ENCODE results near the gene SLC2A3. TPM values are rescaled to one million over a fixed set of nuclear protein-coding genes. Genes with fewer than 3 reads are reported as not detected.
"Not testable (repeated sequence)": the region's sequence is repeated elsewhere in the genome, so short reads cannot be mapped to it uniquely, and the experiment has no call there.

SLC2A3 gene
- 5.9 and 15.3 TPM in 2 replicates for total RNA-seq

GRCh38 chr12:7935590-7936581 lies at the start of gene SLC2A3:
TSS of gene SLC2A3 (minus strand) at chr12:7936187. CDS start at chr12:7936034, 153 bp downstream.
- TF ChIP-seq, protein P1, sequence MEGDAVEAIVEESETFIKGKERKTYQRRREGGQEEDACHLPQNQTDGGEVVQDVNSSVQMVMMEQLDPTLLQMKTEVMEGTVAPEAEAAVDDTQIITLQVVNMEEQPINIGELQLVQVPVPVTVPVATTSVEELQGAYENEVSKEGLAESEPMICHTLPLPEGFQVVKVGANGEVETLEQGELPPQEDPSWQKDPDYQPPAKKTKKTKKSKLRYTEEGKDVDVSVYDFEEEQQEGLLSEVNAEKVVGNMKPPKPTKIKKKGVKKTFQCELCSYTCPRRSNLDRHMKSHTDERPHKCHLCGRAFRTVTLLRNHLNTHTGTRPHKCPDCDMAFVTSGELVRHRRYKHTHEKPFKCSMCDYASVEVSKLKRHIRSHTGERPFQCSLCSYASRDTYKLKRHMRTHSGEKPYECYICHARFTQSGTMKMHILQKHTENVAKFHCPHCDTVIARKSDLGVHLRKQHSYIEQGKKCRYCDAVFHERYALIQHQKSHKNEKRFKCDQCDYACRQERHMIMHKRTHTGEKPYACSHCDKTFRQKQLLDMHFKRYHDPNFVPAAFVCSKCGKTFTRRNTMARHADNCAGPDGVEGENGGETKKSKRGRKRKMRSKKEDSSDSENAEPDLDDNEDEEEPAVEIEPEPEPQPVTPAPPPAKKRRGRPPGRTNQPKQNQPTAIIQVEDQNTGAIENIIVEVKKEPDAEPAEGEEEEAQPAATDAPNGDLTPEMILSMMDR (conservative IDR thresholded peaks at IDR 0.05; ENCODE audit: low read depth, low read length) = no peak
- peak; percentile 43 for DNase-seq (ENCODE audit: low read depth)
- peak within 1 kb of the TSS; percentile 75 for H3K4me3 ChIP-seq (ENCODE audit: low read depth, low read length)

DNA sequence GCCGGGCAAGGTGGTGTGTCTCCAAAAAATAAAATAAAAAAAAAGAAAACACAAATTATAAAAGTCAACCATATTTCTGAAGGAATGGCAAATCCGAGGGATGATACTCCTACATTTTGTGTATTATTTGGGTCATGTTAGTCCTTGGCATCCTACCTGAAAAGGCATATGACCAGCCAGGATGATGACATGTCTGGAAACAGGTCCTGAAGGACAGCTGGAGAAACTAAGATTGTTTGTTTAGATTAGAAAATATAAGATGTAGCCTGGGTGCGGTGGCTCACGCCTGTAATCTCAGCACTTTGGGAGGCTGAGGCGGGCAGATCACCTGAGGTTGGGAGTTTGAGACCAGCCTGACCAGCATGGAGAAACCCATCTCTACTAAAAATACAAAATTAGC lies 48.9 kb upstream of the SLC2A3 start:
- DNase-seq (ENCODE audit: low read depth) = no peak
- TF ChIP-seq, protein P1 (conservative IDR thresholded peaks at IDR 0.05; ENCODE audit: low read depth, low read length) = no peak
- H3K4me3 ChIP-seq (ENCODE audit: low read depth, low read length) = no peak overlapping the region

GRCh38 chr12:7983460-7983859 lies 47.5 kb upstream of the SLC2A3 start:
- not testable (repeated sequence) for DNase-seq (ENCODE audit: low read depth); H3K4me3 ChIP-seq (ENCODE audit: low read depth, low read length)

DNA sequence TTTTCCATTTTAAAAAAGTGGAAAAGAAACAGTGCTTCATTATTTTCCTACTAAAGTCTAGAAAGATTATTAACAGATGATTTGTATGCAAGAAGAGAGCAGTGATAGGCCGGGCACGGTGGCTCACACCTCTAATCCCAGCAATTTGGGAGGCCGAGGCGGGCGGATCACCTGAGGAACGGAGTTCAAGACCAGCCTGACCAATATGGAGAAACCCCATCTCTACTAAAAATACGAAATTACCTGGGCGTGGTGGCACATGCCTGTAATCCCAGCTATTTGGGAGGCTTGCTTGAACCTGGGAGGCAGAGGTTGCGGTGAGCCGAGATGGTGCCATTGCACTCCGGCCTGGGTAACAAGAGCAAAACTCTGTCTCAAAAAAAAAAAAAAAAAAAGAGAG lies 47.0 kb upstream of the SLC2A3 start:
- H3K4me3 ChIP-seq (ENCODE audit: low read depth, low read length); DNase-seq (ENCODE audit: low read depth): not testable (repeated sequence)

DNA sequence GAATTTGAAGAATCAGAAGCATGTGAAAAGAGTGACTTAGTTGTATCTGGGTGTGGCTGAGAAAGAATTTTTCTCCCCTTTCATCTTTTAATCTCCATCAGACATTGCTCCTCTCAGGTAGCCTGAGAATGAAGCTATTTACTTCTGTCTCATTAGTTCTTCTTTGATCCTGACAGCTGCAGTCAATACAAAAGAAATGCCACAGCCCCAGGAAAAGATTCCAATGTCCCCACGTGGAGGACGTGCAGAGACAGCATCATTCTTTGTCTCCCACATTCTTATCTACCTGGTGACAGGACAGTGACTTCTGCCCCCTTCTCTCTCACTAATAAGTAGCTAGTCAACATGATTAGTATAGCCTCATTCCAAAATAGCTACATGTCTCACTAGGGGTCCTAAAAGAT lies 46.3 kb upstream of the SLC2A3 start:
- DNase-seq (ENCODE audit: low read depth); H3K4me3 ChIP-seq (ENCODE audit: low read depth, low read length): not testable (repeated sequence)

DNA sequence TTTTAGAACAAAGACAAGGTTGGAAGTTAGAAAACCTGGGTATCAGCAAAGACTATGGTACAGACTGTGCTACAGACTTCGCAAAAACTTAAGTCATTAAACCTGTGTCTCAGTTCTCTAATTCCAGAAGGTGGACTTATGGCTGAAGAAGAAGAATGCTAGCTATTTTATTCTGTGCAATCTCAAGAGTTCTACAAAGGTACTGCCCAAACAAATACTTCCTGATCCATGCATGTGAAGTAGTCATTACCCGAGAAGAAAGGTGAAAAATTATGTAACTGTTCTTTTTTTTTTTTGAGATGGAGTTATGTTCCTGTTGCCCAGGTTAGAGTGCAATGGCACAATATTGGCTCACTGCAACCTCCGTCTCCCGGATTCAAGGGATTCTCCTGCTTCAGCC lies 45.5 kb upstream of the SLC2A3 start:
- DNase-seq (ENCODE audit: low read depth) = no peak

GRCh38 chr12:7977351-7978124 lies 41.6 kb upstream of the SLC2A3 start:
- DNase-seq (ENCODE audit: low read depth); H3K4me3 ChIP-seq (ENCODE audit: low read depth, low read length): not testable (repeated sequence)

More for the DNA sequence above, 45.5 kb upstream of the SLC2A3 start:
- H3K4me3 ChIP-seq (ENCODE audit: low read depth, low read length) = no peak overlapping the region
- TF ChIP-seq, protein P1 (conservative IDR thresholded peaks at IDR 0.05; ENCODE audit: low read depth, low read length) = no peak

GRCh38 chr12:7973457-7973825 lies 37.5 kb upstream of the SLC2A3 start:
- TF ChIP-seq, protein P1 (conservative IDR thresholded peaks at IDR 0.05; ENCODE audit: low read depth, low read length) = no peak
- no peak for DNase-seq (ENCODE audit: low read depth)
- H3K4me3 ChIP-seq (ENCODE audit: low read depth, low read length) = no peak overlapping the region

Data from epithelial cell of proximal tubule (primary cell).